T-helper 1 cell treated with Interleukin-12 subunit alpha and Interleukin-12 subunit beta and Interleukin-4 antibody, amounts not matched to agents 30 ng/mL and 1 ng/mL, for 36 hours (primary cell): ENCODE data around the gene PDPR. TPM values are rescaled to one million over a fixed set of nuclear protein-coding genes. Genes with fewer than 3 reads are reported as not detected.
"Not testable (repeated sequence)": the region's sequence is repeated elsewhere in the genome, so short reads cannot be mapped to it uniquely, and the experiment has no call there.

Experiments used
- intact Hi-C: fragments of 100-400 bp; cut with micrococcal nuclease; formaldehyde crosslinking; loops from one replicate; pipeline ENCODE4 v1.15.1; 2024
- total RNA-seq: library from RNA; stranded (reverse); gene quantifications from 2 replicates; pipeline ENCODE4 v1.2.3, GENCODE V29; 2022

PDPR gene
- total RNA-seq, 1 donor from 2014 or later = 40.5 TPM

DNA sequence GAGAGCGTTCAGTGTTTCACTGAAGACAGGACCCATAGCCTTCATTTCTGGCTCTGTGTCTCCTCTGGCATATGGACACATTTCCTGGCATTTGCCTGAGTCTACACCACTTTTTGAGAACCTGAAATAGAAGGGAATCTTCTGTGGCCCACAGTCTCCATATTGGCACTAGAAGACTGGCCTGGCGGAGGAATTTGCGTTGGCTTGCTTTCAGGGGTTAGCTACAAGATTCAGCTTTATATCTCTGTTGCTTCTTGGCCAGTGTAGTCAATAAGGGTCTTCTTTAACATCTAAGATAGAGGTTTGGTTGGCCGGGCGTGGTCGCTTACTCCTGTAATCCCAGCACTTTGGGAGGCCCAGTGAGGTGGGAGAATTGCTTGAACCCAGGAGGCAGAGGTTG lies 46.7 kb downstream of the PDPR start:
- intact Hi-C loops = no loop called here

DNA sequence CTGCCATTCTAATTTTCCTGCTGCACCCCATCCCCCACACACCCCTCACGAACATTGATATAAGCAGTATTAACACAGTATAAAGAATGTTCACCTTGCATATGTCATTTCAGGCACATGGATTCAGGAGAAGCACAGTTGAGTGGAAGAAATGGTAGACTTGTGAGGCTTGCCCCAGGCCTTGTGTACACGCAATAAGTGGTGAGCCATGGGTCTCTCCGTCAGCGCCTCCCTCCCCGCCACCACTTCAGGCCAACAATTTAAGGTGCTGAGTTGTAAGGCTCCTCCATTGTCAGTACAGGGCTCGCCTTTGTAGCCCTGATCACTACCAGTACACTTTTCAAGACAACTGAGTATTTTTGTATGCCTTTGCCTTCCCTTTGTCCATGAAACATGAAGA lies 47.2 kb downstream of the PDPR start:
- intact Hi-C loops = no loop called here

DNA sequence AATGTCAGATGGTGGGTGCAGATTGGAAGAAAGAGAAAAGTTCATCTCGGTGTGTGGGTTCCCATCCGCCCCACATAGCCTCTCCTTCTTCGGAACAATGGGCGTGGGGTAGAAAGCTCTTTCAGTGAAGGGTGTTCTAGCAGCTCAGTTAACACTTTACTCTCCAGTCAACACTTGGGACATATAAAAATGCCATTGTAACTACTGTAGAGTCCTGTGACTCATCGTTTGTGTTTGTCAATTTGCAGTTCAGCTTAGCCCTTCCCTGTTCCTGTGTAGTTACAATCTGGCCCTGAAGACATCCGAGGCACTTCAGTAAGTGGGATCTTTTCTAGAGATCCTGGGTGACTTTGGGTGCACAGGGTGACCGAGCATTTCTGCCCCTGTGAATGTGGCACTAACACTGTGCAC lies 47.9 kb downstream of the PDPR start:
- intact Hi-C loops = no loop called here

GRCh38 chr16:70163596-70163995 lies 49.5 kb downstream of the PDPR start:
- intact Hi-C loops = no loop called here

- intact Hi-C loops = not testable (repeated sequence)
Observed at GRCh38 chr16:70166688-70167087, 52.6 kb downstream of the PDPR start.

GRCh38 chr16:70173212-70173837 lies 59.2 kb downstream of the PDPR start, which contains the start of gene CLEC18C:
Gene CLEC18C (plus strand): TSS chr16:70173787. CDS start chr16:70174279, 492 bp downstream.
- intact Hi-C loops = not testable (repeated sequence)

- intact Hi-C loops = not testable (repeated sequence)
Observed at GRCh38 chr16:70173916-70174315, 59.8 kb downstream of the PDPR start.

GRCh38 chr16:70174387-70174932 lies 60.3 kb downstream of the PDPR start:
- intact Hi-C loops = not testable (repeated sequence)

DNA sequence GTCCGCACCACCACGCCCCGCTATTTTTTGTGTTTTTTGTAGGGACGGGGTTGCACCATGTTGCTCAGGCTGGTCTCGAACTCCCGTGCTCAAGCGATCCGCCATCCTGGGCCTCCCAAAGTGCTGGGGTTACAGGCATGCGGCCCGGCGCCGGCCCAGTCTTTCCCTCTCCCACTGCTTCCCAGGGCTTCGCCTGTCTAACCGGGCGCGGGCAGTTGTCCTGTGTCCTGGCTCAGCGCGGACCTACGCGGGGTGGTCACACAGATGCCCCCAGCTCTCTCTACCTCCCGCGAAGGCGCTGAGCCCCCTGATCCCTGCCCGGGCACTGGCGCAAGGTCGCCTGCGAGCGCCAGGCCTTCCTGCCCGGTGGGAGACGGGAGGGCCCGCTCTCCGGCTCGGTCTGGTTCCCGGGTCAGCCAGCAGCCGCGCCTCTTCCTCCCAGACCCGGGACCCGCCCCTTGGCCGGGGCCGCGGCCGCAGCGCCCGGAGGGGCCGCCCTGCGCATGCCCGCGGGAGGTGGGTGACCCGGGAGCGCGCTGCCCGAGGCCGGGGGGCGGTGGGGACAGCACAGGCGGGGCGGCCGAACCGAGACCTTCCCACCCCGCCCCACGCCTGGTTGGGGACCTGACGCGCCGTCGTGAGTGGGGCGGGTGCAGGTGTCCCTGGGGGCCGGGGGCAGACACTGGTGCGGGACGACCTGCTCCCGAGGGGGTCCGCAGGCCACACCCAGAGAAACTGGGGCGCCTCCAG lies 73.9 kb downstream of the PDPR start:
- intact Hi-C loops = not testable (repeated sequence)

GRCh38 chr16:70188608-70188915 lies 74.4 kb downstream of the PDPR start:
- intact Hi-C loops = not testable (repeated sequence)

DNA sequence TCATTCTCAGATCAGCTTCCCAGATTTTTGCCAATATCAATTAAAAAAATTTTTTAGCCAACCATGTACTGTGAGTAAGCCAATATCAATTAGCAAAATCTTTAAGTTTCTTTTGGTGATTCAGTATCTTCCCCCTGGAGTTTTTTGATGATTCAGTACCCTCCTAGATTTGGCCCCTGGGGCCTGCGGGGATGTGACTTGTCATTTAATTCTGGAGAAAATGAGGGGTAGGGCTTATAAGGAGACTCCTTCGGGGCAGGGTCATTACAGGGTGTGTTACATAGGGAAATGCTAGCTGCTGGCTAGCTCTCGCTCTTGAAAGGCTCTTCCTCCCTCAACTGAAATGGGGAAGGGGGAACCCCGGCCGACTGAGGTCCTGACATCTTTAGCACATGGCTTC lies 76.4 kb downstream of the PDPR start:
- intact Hi-C loops = not testable (repeated sequence)

DNA sequence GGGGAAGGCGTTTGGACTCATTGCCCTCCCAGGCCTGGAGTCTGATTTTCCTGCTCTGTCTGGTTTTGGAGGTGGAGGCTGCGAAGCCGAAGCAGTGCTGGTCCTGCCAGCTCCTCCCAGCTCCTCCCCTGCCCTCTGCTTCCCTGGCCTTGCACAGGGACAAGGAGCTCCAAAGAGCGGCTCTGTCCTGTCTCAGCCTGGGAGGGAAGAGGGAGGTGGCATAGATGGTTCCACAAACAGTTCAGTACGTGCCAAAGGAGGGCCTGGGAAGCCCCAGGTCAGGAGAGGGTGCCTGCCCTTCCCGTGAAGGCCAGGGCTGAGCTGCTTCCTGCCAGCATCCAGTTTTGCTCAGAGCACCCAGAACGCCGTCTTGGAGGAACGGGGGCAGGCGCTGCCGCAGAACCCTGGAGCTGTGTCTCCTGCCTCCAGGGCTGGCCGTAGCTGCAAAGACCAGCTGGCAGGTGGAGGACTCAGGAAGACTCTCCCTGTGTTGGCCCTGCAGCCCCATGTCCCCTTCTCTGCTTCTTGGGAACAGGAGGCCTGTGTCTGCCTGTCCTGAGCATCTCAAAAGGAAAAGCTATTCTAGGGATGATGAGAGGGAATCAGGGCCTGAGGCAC lies 82.7 kb downstream of the PDPR start:
- intact Hi-C loops = not testable (repeated sequence)

DNA sequence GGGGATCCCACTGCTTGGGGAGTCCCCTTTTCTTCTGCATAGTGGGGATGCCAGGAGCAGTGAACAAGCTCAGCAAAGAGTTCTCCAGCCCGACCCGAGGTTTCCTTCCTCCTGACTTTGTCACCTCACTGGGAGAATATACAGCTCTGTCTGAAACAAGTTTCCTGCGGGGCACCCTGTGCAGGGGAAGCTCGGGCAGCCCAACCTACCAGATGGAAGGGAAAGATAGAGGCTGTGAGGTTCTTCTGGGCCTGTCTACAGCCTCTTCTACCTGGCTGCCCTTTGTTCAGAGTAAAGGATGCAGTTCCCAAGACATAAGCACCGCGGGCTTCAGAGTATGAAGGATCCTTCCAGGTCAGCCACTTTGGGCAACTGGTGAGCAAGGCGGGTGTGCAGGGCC lies 83.5 kb downstream of the PDPR start:
- intact Hi-C loops = not testable (repeated sequence)

DNA sequence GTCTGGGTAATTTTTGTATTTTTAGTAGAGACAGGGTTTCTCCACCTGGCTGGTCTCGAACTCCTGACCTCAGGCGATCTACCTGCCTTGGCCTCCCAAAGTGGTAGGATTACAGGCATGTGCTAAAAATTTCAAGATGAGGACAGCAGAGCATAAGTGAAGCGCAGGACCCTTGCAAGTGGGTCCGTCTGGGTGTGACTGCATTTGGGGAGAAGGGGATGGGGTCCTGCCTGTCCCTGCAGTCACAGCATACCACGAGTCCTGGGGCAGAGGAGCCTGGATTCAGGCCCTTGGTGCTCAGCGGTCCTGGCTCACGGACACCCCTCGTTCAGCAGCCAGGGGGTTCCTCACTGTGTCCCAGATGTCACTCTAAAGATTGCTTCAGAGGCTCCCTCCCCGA lies 84.1 kb downstream of the PDPR start:
- intact Hi-C loops = not testable (repeated sequence)

DNA sequence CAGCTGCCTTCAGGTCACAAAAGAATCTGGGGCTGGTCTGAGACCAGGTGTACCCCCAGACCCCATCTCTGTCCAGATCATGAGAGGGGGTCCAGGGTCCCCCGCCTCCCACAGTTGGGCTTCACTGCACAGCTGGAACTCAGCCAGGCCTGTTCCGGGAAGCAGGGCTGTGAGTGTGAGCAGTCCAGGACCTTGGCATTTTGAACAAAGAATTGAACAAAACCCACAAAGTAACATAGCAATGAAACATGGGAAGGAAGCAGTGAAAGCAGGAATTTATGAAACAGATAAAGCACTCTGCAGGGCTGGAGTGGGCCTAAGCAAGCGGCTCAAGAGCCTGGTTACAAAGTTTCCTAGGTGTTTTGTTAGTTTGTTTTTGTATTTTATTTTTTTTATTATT lies 84.5 kb downstream of the PDPR start:
- intact Hi-C loops = not testable (repeated sequence)

DNA sequence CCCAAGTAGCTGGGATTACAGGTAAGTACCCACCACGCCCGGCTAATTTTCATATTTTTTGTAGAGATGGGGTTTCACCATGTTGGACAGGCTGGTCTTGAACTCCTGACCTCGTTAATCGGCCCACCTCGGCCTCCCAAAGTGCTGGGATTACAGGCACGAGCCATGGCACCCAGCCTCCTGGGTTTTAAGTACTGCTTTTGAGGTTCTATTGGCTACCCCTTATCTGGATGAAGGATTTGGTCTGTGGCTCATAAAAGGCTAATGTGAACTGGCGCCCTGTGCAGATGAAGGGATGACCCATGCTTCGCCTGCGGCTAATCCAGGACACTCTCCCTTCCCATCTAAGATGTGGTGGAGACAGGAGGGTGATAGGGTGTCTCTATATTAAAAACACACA lies 85.0 kb downstream of the PDPR start:
- intact Hi-C loops = not testable (repeated sequence)

GRCh38 chr16:70200063-70200462 lies 85.9 kb downstream of the PDPR start:
- intact Hi-C loops = not testable (repeated sequence)

GRCh38 chr16:70203508-70203907 lies 89.4 kb downstream of the PDPR start:
- intact Hi-C loops = not testable (repeated sequence)

DNA sequence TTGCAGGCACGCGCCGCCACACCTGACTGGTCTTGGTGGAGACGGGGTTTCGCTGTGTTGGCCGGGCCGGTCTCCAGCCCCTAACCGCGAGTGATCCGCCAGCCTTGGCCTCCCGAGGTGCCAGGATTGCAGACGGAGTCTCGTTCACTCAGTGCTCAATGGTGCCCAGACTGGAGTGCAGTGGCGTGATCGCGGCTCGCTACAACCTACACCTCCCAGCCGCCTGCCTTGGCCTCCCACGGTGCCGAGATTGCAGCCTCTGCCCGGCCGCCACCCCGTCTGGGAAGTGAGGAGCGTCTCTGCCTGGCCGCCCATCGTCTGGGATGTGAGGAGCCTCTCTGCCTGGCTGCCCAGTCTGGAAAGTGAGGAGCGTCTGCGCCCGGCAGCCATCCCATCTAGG lies 89.9 kb downstream of the PDPR start:
- intact Hi-C loops = not testable (repeated sequence)

- intact Hi-C loops = not testable (repeated sequence)
Observed at GRCh38 chr16:70204668-70205405, 90.7 kb downstream of the PDPR start.

GRCh38 chr16:70206382-70206781 lies 92.2 kb downstream of the PDPR start:
- intact Hi-C loops = not testable (repeated sequence)
